Astrocyte (in vitro differentiated cells and primary cell): ENCODE results near the gene SND1. TPM values are rescaled to one million over a fixed set of nuclear protein-coding genes. Genes with fewer than 3 reads are reported as not detected.
A peak's percentile ranks its signal among the peaks of the same experiment; 100 is the strongest.

Source experiments
- DNase-seq: peaks from one replicate; pipeline ENCODE4 v3.0.0-alpha.2; 2010; ENCODE audit warnings: low read depth
- FAIRE-seq: peaks from 2 replicates; lab custom pipeline; 2011; peaks lifted over from hg19 to GRCh38; lab: Jason Lieb, UNC
- H2AFZ ChIP-seq: 2 replicates; pipeline ENCODE4 v1.6.0; 2012; ENCODE audit warnings: low read depth, low read length, inconsistent platforms
- H3K27ac ChIP-seq: 2 replicates; pipeline ENCODE4 v1.5.1; 2011; ENCODE audit warnings: low read depth, low read length, inconsistent platforms
- H3K27me3 ChIP-seq: 2 replicates; pipeline ENCODE4 v1.6.0; 2011; ENCODE audit warnings: low read length, inconsistent platforms; ENCODE audit not compliant: insufficient read depth
- H3K36me3 ChIP-seq: 2 replicates; pipeline ENCODE4 v1.5.1; 2011; ENCODE audit warnings: low read length, inconsistent platforms; ENCODE audit not compliant: insufficient read depth
- H3K4me1 ChIP-seq: 2 replicates; pipeline ENCODE4 v1.5.1; 2011; ENCODE audit warnings: low read length, inconsistent platforms; ENCODE audit not compliant: insufficient read depth
- H3K4me2 ChIP-seq: 2 replicates; pipeline ENCODE4 v1.6.0; 2012; ENCODE audit warnings: low read length, inconsistent platforms
- H3K4me3 ChIP-seq: 2 replicates; pipeline ENCODE4 v1.5.1; 2011; ENCODE audit warnings: low read depth, mild to moderate bottlenecking, low read length, inconsistent platforms; ENCODE audit not compliant: insufficient read depth
- H3K79me2 ChIP-seq: 2 replicates; pipeline ENCODE4 v1.6.0; 2012; ENCODE audit warnings: mild to moderate bottlenecking, low read length, inconsistent platforms; ENCODE audit not compliant: insufficient read depth
- H3K9ac ChIP-seq: 2 replicates; pipeline ENCODE4 v1.6.0; 2012; ENCODE audit warnings: mild to moderate bottlenecking, low read length, inconsistent platforms
- H3K9me3 ChIP-seq: 2 replicates; pipeline ENCODE4 v1.5.1; 2012; ENCODE audit warnings: low read depth, mild to moderate bottlenecking, low read length, inconsistent platforms; ENCODE audit not compliant: insufficient read depth
- H4K20me1 ChIP-seq: 2 replicates; pipeline ENCODE4 v1.6.0; 2012; ENCODE audit warnings: low read length, inconsistent platforms; ENCODE audit not compliant: insufficient read depth
- H3K27ac Mint-ChIP-seq: one replicate; pipeline ENCODE4 v1.8.0; 2021; ENCODE audit warnings: mild to moderate bottlenecking, mixed read lengths; ENCODE audit not compliant: unreplicated experiment
- H3K27me3 Mint-ChIP-seq: one replicate; pipeline ENCODE4 v1.8.0; 2021; ENCODE audit warnings: low read depth, mixed read lengths; ENCODE audit not compliant: unreplicated experiment
- H3K36me3 Mint-ChIP-seq: one replicate; pipeline ENCODE4 v1.8.0; 2021; ENCODE audit warnings: low read depth, mixed read lengths; ENCODE audit not compliant: unreplicated experiment
- H3K4me1 Mint-ChIP-seq: one replicate; pipeline ENCODE4 v1.8.0; 2021; ENCODE audit warnings: low read depth, mixed read lengths; ENCODE audit not compliant: unreplicated experiment
- H3K4me3 Mint-ChIP-seq: one replicate; pipeline ENCODE4 v1.8.0; 2021; ENCODE audit warnings: mild to moderate bottlenecking, moderate library complexity, mixed read lengths; ENCODE audit not compliant: unreplicated experiment
- H3K9me3 Mint-ChIP-seq: one replicate; pipeline ENCODE4 v1.8.0; 2021; ENCODE audit warnings: mild to moderate bottlenecking, mixed read lengths; ENCODE audit not compliant: unreplicated experiment
- EZH2 ChIP-seq: IDR thresholded peaks from 2 replicates; pipeline ENCODE4 v1.6.1; 2012; ENCODE audit warnings: mild to moderate bottlenecking, low read length, inconsistent platforms; ENCODE audit not compliant: insufficient read depth
- total RNA-seq: library from RNA; stranded (reverse); gene quantifications from 2 replicates; pipeline ENCODE4 v1.2.1, GENCODE V29; 2021
- TF ChIP-seq, protein P1 (sequence below): IDR thresholded peaks from 2 replicates; pipeline ENCODE4 v1.5.1; 2011; ENCODE audit warnings: low read depth, mild to moderate bottlenecking, inconsistent platforms, low read length, moderate library complexity; ENCODE audit not compliant: insufficient read depth

The SND1 gene
- total RNA-seq, 1 donor from 2014 or later: 267 TPM

DNA sequence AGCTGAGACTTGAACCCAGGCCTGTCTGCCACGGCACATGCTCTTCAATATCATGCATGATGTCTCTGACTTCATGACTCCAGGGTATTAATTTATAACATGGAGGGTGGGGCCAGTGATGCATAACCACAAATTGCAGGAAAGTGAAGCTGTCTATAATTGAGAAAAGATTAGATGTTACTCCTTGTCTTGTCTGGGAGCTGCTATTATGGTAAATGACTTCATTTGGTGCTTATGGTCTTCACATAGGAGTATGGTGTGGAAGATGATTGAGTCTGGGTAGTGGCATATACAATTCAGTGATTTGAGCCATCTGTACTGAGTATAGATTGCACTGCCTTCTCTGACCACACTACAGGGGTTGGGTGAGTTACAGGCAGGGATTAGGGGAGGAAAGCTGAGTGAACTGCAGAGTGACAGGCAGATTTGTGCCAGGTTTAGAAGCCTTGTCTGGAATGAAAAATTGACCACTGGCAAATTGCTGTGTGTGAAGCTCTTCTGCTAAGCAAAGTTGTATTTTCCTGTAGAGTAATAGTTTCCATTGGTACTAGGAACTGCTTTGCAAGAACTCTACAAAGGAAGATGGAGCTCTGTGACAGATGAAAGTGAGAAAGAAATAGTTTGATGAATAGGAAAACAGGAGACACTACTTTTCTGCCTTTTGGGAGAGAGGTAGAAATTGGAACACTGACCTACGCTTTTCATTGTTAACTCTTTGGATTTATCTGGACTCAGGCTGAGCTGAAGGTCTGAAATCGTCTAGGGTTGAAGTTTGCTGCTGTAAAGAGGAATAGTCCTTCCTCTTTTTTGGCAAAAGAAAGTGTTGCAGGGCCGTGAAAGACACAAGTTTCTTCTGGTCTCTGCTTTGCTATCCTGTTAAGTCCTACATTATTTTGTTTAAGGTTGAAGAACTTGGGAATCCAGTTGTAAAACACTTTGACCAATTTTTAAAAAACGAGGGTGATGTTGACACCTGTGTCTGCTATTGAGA is 2.7 kb downstream of the SND1 start:
- peaks cover 78% of the 10 kb centered on the region for H3K79me2 ChIP-seq
- H3K9ac ChIP-seq: peak overlapping the region; percentile 96
- no peak overlapping the region for H3K27ac ChIP-seq
- Mint-ChIP-seq H3K4me3 (no peak overlapping the region), H3K36me3 (peaks cover 6% of the 10 kb centered on the region), H3K27ac (peak overlapping the region; percentile 36), H3K27me3 (no peaks in the 10 kb centered on the region), H3K9me3 (peaks cover 1% of the 10 kb centered on the region), H3K4me1 (peaks cover 20% of the 10 kb centered on the region)
- H3K9me3 ChIP-seq: no peaks in the 10 kb centered on the region
- TF ChIP-seq, protein P1, sequence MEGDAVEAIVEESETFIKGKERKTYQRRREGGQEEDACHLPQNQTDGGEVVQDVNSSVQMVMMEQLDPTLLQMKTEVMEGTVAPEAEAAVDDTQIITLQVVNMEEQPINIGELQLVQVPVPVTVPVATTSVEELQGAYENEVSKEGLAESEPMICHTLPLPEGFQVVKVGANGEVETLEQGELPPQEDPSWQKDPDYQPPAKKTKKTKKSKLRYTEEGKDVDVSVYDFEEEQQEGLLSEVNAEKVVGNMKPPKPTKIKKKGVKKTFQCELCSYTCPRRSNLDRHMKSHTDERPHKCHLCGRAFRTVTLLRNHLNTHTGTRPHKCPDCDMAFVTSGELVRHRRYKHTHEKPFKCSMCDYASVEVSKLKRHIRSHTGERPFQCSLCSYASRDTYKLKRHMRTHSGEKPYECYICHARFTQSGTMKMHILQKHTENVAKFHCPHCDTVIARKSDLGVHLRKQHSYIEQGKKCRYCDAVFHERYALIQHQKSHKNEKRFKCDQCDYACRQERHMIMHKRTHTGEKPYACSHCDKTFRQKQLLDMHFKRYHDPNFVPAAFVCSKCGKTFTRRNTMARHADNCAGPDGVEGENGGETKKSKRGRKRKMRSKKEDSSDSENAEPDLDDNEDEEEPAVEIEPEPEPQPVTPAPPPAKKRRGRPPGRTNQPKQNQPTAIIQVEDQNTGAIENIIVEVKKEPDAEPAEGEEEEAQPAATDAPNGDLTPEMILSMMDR: no peak
- no peak for TF ChIP-seq EZH2
- FAIRE-seq (no peak), DNase-seq (peak; percentile 27)
- no peak overlapping the region for H2AFZ ChIP-seq
- H3K36me3 ChIP-seq: peaks cover 9% of the 10 kb centered on the region
- H3K4me1 ChIP-seq: peaks cover 25% of the 10 kb centered on the region
- peaks cover 74% of the 10 kb centered on the region for H4K20me1 ChIP-seq
- H3K4me2 ChIP-seq: peak overlapping the region; percentile 95
- H3K27me3 ChIP-seq: no peaks in the 10 kb centered on the region
- peak overlapping the region; percentile 97 for H3K4me3 ChIP-seq

DNA sequence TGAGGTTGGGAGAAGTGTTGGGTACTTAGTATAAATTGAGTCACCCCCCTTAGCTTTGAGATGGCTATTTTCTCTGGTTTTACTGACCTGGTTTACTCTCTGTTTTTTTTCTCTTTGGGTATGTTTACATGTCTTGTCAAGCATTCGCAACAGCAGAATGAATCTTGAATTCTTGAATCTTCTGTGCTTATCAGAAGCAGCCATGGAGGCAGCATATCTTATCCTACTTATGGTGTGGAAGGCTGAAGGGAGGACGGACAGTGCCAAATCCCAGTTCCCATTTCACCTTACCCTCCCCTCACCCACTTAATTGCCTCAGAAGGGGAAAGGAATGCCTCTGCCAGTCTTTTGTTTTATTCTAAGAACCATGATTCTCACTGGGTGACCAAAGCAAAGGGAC is 3.7 kb downstream of the SND1 start:
- Histone ChIP-seq H3K4me3 (no peak overlapping the region), H3K9me3 (no peaks in the 10 kb centered on the region), H3K27me3 (no peaks in the 10 kb centered on the region), H3K79me2 (peaks cover 88% of the 10 kb centered on the region), H3K27ac (no peak overlapping the region), H2AFZ (no peak overlapping the region), H3K36me3 (peaks cover 9% of the 10 kb centered on the region), H3K4me2 (peak overlapping the region; percentile 95), H4K20me1 (peaks cover 84% of the 10 kb centered on the region), H3K9ac (no peak overlapping the region), H3K4me1 (peaks cover 25% of the 10 kb centered on the region)
- Mint-ChIP-seq H3K27ac (no peak overlapping the region), H3K4me3 (no peak overlapping the region), H3K9me3 (peaks cover 1% of the 10 kb centered on the region), H3K4me1 (peaks cover 20% of the 10 kb centered on the region), H3K27me3 (no peaks in the 10 kb centered on the region), H3K36me3 (peaks cover 6% of the 10 kb centered on the region)
- DNase-seq (no peak), FAIRE-seq (no peak)
- no peak for TF ChIP-seq EZH2
- TF ChIP-seq, protein P1: no peak
